Medulla oblongata (tissue), 1 donor: Measurements from ENCODE around the gene ILDR2.
A peak's percentile ranks its signal among the peaks of the same experiment; 100 is the strongest.
"Not testable (repeated sequence)": the region's sequence is repeated elsewhere in the genome, so short reads cannot be mapped to it uniquely, and the experiment has no call there.

Source experiments
- DNase-seq: peaks from one replicate; pipeline ENCODE4 v3.0.0-alpha.2; 2015; ENCODE audit errors: extremely low spot score

The ILDR2 gene

GRCh38 chr1:166888373-166889111 lies 86.8 kb downstream of the ILDR2 start:
- DNase-seq: no peak

GRCh38 chr1:166884971-166885370 lies 90.4 kb downstream of the ILDR2 start:
- DNase-seq: no peak

GRCh38 chr1:166884040-166884642 lies 91.2 kb downstream of the ILDR2 start:
- DNase-seq: peak; percentile 57

- no peak for DNase-seq
These were observed 92.4 kb downstream of the ILDR2 start for GRCh38 chr1:166882893-166883292.

GRCh38 chr1:166878173-166878917 lies 97.0 kb downstream of the ILDR2 start:
- DNase-seq: not testable (repeated sequence)

GRCh38 chr1:166876540-166876838 lies 98.9 kb downstream of the ILDR2 start:
- DNase-seq: no peak

- DNase-seq: peak; percentile 99
These were observed 99.4 kb downstream of the ILDR2 start, which contains the start of gene TADA1 for GRCh38 chr1:166875734-166876539. Gene TADA1 (minus strand): TSS chr1:166876264. CDS start chr1:166876233, 31 bp downstream.

- no peak for DNase-seq
These were observed 100.0 kb downstream of the ILDR2 start for GRCh38 chr1:166875302-166875733.

GRCh38 chr1:166874464-166874863 lies 100.9 kb downstream of the ILDR2 start:
- no peak for DNase-seq

- no peak for DNase-seq
These were observed 104.8 kb downstream of the ILDR2 start for GRCh38 chr1:166870584-166870983.

- no peak for DNase-seq
These were observed 105.8 kb downstream of the ILDR2 start for GRCh38 chr1:166869318-166870099.

GRCh38 chr1:166868639-166869038 lies 106.7 kb downstream of the ILDR2 start:
- DNase-seq: no peak

- no peak for DNase-seq
These were observed 109.4 kb downstream of the ILDR2 start for GRCh38 chr1:166865926-166866325.

- no peak for DNase-seq
These were observed 115.7 kb downstream of the ILDR2 start for GRCh38 chr1:166859597-166859996.

- DNase-seq: peak; percentile 91
These were observed 116.5 kb downstream of the ILDR2 start for GRCh38 chr1:166858726-166859419.
